HCT116 (cell line): Measurements from ENCODE around the gene PSMB7.

Experiments used
- CEBPB ChIP-seq: IDR thresholded peaks from 2 replicates; pipeline ENCODE4 v1.6.1; 2012; ENCODE audit warnings: low read depth
- CTCF ChIP-seq, 3 experiments: fragments of 200-600 bp in 1 of 3; sonication (generic) in 1 of 3; IDR thresholded peaks in 2 of 3; conservative IDR thresholded peaks in 1 of 3; 2 replicates each; pipeline ENCODE4 v1.5.1; 2012 to 2017; ENCODE audit warnings: low read depth in 2 of 3, low read length in 2 of 3, antibody characterized with exemption in 1 of 3, borderline replicate concordance in 1 of 3, control low read depth in 1 of 3, mild to moderate bottlenecking in 1 of 3, mixed read lengths in 1 of 3, mixed run types in 1 of 3, moderate library complexity in 1 of 3; ENCODE audit not compliant: insufficient read depth in 1 of 3
- EZH2 ChIP-seq: fragments of 200-600 bp; sonication (generic); IDR thresholded peaks from 2 replicates; pipeline ENCODE4 v1.6.1; 2017; ENCODE audit warnings: antibody characterized with exemption, mixed run types
- EZH2phosphoT487 ChIP-seq: fragments of 200-600 bp; IDR thresholded peaks from 2 replicates; pipeline ENCODE4 v1.6.1; 2018; ENCODE audit warnings: antibody characterized with exemption, borderline replicate concordance
- JUND ChIP-seq: IDR thresholded peaks from 2 replicates; pipeline ENCODE4 v1.6.1; 2012
- POLR2A ChIP-seq: IDR thresholded peaks from 2 replicates; pipeline ENCODE4 v1.7.0; 2011; ENCODE audit warnings: borderline replicate concordance; ENCODE audit not compliant: insufficient read depth, insufficient read length; ENCODE audit errors: extremely low read depth
- POLR2AphosphoS5 ChIP-seq: IDR thresholded peaks from 2 replicates; pipeline ENCODE4 v1.6.1; 2011; ENCODE audit warnings: mild to moderate bottlenecking, low read depth, low read length, moderate library complexity
- SIN3A ChIP-seq: IDR thresholded peaks from 2 replicates; pipeline ENCODE4 v1.6.1; 2012; ENCODE audit warnings: low read depth
- SRF ChIP-seq: IDR thresholded peaks from 2 replicates; pipeline ENCODE4 v1.6.1; 2012; ENCODE audit warnings: low read depth
- TCF7L2 ChIP-seq: IDR thresholded peaks from 2 replicates; pipeline ENCODE4 v1.7.0; 2011; ENCODE audit warnings: borderline replicate concordance, inconsistent platforms; ENCODE audit not compliant: insufficient read depth, insufficient read length; ENCODE audit errors: extremely low read depth
- ZFX ChIP-seq: fragments of 450-650 bp; IDR thresholded peaks from 2 replicates; pipeline ENCODE4 v1.6.1; 2017

GRCh38 chr9:124439686-124440243 is 24.5 kb upstream of the PSMB7 start:
- TF ChIP-seq EZH2 (no peak), POLR2A (no peak), CTCF (IDR thresholded peaks at IDR 0.05 in 2 of 3, conservative IDR thresholded peaks at IDR 0.05 in 1 of 3; ENCODE audit: borderline replicate concordance in 1 of 3, insufficient read depth in 1 of 3, low read depth in 2 of 3, low read length in 2 of 3) (no peak), POLR2AphosphoS5 (no peak), JUND (no peak), EZH2phosphoT487 (no peak), CEBPB (no peak), ZFX (no peak), TCF7L2 (no peak), SIN3A (no peak), SRF (no peak)
